Stimulated activated CD8-positive, alpha-beta memory T cell treated with anti-CD3 and anti-CD28 coated beads, Interleukin-7, amount 100 ng/mL, for 24 hours (primary cell): ENCODE results near the gene BCL2L2.
A peak's percentile ranks its signal among the peaks of the same experiment; 100 is the strongest.
"Not testable (repeated sequence)": the region's sequence is repeated elsewhere in the genome, so short reads cannot be mapped to it uniquely, and the experiment has no call there.

Experiments
- DNase-seq: peaks from one replicate; pipeline ENCODE4 v3.0.0-alpha.2; 2020; ENCODE audit warnings: low read depth

Gene BCL2L2

GRCh38 chr14:23324455-23324846 is 17.8 kb downstream of the BCL2L2 start:
- DNase-seq: no peak

DNA sequence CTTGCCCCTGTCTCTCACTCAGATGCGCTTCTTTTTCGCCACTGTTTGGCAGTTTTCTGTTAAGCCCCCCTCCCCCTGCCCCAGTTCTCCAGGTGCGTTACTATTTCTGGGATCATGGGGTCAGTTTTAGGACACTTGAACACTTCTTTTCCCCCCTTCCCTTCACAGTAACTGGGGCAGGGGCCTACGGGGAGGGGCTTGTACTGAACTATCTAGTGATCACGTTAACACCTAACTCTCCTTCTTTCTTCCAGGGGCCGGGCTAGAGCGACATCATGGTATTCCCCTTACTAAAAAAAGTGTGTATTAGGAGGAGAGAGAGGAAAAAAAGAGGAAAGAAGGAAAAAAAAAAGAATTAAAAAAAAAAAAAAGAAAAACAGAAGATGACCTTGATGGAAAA is 18.4 kb downstream of the BCL2L2 start:
- no peak for DNase-seq

DNA sequence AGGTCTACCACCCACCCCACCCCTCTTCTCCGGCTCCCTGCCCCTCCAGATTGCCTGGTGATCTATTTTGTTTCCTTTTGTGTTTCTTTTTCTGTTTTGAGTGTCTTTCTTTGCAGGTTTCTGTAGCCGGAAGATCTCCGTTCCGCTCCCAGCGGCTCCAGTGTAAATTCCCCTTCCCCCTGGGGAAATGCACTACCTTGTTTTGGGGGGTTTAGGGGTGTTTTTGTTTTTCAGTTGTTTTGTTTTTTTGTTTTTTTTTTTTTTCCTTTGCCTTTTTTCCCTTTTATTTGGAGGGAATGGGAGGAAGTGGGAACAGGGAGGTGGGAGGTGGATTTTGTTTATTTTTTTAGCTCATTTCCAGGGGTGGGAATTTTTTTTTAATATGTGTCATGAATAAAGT is 19.1 kb downstream of the BCL2L2 start:
- not testable (repeated sequence) for DNase-seq

- DNase-seq: no peak
These were observed 20.1 kb downstream of the BCL2L2 start for GRCh38 chr14:23326491-23327332.

GRCh38 chr14:23327947-23328744 is 21.5 kb downstream of the BCL2L2 start:
- DNase-seq: peak; percentile 45

- no peak for DNase-seq
These were observed 29.0 kb downstream of the BCL2L2 start for GRCh38 chr14:23335623-23336022.

GRCh38 chr14:23339506-23340268 is 33.1 kb downstream of the BCL2L2 start:
- DNase-seq: no peak

DNA sequence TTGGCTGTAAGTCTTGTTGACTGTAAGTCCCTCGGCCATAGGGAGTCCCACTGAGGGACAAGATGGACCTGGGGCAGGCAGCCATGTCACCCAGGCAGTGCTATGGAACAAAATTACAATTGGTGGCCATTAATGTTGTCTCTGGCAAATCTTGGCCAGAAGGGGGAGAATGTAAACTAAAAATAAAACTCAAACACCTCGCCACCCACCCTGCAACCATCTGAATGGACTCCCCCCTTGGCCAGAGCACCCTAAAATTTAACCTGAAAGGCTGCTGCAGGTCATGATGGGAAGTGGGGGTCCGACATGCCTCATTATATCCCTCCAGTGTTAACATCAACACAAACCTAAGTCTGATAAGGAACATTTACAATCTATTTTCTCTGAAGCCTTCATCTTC is 37.8 kb downstream of the BCL2L2 start:
- no peak for DNase-seq

GRCh38 chr14:23345987-23346692 is 39.5 kb downstream of the BCL2L2 start:
- DNase-seq: no peak

DNA sequence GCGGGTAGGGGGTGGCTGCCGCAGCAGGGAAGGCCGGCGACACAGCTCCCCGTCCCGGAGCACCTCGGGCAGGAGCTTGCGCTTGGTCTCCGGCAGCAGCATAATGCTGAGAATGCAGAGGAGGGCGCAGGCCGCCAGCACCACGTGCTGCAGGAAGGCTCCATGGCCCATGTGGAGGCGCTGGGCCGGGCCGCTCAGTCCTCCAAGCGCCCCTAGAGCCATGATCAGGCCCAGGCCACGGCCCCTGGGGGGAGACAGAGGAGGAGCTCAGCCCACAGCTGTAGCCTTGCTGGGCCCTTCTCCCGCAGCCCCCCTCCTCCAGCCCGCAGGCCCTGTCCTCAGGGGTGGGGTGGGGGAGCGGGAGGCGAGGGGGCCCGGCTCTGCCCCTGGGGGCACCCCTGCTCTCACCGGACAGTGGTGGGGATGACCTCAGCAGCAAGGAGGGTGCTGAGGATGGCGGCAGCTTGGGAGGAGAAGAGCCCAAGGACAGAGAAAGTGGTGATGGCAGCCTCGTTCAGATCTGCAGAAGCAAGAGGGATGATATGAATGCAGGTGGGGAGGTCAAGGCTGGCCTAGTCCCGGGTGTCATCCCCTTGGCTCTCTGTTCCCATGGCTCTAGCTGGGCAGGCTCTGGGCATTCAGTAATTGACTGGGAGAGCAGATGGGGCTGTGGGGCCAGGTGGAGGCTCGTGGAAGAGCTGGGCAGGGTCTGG is 40.2 kb downstream of the BCL2L2 start:
- no peak for DNase-seq

GRCh38 chr14:23347406-23348296 is 41.0 kb downstream of the BCL2L2 start:
- no peak for DNase-seq

- no peak for DNase-seq
These were observed 41.6 kb downstream of the BCL2L2 start for GRCh38 chr14:23348297-23348655.

- DNase-seq: no peak
These were observed 42.7 kb downstream of the BCL2L2 start for GRCh38 chr14:23349156-23349845.

DNA sequence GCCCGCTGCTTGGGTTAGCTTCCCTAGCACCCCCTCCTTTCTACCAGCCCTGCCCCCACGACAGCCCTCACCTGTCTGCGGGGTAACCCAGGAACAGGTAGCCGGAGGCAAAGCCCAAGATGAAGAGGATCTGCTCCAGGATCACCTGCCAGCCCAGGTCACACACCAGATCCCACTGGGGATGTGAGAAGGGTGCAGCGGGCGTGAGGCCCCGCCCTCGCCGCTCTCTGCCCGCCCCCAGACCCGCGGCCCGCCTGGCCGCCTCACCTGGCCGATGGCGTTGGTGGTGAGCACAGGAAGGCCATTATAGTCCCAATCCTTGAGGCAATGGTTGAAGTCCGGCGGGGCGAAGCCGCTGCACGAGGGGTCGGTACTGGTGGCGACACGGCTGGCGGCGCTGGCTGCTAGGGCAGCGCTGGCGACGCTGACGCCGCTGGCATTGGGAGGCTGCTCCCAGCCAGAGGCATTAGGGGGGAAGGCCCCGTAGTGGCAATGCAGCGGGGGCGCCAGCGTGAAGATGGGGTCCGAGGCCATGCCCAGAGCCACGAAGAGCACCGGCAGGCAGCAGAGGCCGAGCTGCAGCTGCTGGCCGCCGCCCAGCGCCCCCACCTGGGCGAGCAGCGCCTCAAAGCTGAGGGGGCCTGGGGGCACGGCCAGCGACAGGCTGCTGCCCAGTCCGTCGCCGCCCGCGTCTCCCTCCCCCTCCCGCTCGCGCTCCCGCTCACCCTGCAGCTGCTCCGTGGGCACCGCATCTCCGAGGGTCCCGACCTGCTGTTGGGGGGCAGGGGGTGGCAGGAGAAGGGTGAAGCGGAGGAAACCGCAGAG is 45.3 kb downstream of the BCL2L2 start:
- no peak for DNase-seq

GRCh38 chr14:23352506-23353432 is 46.1 kb downstream of the BCL2L2 start, which contains the start of gene SLC22A17:
SLC22A17 (minus strand) TSS chr14:23352887.
- peak; percentile 10 for DNase-seq

- no peak for DNase-seq
These were observed 46.8 kb downstream of the BCL2L2 start for GRCh38 chr14:23353433-23353780.

GRCh38 chr14:23354990-23355389 is 48.4 kb downstream of the BCL2L2 start:
- no peak for DNase-seq
